AG09319 (cell line): ENCODE measurements around the gene SNRNP40.
"Not testable (repeated sequence)": the region's sequence is repeated elsewhere in the genome, so short reads cannot be mapped to it uniquely, and the experiment has no call there.

Experiments
- DNase-seq: peaks from one replicate; pipeline ENCODE4 v3.0.0-alpha.2; 2010; ENCODE audit warnings: low read depth; ENCODE audit errors: extremely low read depth
- TF ChIP-seq, protein P1 (sequence below): IDR thresholded peaks from 2 replicates; pipeline ENCODE4 v1.5.1; 2011; ENCODE audit warnings: low read depth, mild to moderate bottlenecking, inconsistent platforms, low read length, moderate library complexity

The SNRNP40 gene

DNA sequence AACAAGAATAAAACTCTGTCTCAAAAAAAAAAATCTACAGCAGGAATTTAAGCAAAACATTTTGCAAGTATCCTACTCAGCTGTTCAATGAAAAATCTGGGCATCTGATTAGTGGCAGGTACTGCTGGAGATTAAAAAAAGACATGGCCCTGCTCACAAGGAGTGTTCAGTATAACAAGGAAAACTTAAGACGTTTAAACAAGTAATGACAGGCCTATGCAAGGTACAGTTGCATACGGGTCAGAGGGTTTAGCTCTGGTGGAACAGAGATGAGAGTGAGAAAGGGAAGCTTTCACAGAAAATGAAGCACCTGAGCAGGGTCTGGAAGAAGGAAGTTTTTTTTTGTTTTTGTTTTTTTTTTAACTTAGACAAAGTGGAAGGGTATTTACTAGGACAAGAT is 23.0 kb downstream of the SNRNP40 start:
- no peak for DNase-seq
- TF ChIP-seq, protein P1, sequence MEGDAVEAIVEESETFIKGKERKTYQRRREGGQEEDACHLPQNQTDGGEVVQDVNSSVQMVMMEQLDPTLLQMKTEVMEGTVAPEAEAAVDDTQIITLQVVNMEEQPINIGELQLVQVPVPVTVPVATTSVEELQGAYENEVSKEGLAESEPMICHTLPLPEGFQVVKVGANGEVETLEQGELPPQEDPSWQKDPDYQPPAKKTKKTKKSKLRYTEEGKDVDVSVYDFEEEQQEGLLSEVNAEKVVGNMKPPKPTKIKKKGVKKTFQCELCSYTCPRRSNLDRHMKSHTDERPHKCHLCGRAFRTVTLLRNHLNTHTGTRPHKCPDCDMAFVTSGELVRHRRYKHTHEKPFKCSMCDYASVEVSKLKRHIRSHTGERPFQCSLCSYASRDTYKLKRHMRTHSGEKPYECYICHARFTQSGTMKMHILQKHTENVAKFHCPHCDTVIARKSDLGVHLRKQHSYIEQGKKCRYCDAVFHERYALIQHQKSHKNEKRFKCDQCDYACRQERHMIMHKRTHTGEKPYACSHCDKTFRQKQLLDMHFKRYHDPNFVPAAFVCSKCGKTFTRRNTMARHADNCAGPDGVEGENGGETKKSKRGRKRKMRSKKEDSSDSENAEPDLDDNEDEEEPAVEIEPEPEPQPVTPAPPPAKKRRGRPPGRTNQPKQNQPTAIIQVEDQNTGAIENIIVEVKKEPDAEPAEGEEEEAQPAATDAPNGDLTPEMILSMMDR = no peak

DNA sequence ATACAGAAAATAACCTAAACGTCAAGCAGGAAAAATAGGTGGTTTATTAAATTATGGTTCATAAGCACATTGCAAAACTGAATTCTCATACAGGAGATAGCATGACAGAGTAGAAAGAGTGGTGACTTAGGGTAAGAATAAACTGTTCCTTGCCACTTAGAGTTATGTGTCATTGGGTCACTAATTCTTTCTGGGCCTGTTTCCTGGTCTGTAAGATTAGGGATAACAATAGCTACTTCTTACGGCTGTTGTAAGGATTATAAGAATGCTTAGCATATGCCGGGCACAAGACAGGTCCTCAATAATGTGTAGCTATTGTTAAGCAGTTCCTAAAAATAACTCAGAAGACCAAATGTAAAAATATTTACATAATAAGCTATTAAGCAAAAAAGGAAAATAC is 24.2 kb downstream of the SNRNP40 start:
- DNase-seq = no peak
- TF ChIP-seq, protein P1 = no peak

DNA sequence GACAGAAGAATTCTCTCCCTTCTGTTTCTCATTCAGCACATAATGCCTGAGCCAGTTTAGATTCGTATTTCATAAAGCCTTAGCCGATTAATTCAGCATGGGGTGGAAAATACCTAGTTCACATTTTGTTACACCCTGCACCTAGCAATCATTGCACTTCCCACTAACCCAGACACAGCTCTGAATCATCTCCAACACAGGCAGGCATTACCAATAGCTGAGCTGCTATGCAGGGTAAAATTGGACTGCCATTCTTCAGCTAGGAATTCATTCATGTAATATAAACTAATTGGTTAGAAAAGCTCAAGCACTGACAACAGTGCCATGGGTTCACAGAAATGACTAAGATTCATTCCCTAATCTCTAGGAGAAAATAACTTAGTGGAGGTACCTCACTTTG is 30.0 kb downstream of the SNRNP40 start:
- TF ChIP-seq, protein P1 = no peak
- DNase-seq = no peak

DNA sequence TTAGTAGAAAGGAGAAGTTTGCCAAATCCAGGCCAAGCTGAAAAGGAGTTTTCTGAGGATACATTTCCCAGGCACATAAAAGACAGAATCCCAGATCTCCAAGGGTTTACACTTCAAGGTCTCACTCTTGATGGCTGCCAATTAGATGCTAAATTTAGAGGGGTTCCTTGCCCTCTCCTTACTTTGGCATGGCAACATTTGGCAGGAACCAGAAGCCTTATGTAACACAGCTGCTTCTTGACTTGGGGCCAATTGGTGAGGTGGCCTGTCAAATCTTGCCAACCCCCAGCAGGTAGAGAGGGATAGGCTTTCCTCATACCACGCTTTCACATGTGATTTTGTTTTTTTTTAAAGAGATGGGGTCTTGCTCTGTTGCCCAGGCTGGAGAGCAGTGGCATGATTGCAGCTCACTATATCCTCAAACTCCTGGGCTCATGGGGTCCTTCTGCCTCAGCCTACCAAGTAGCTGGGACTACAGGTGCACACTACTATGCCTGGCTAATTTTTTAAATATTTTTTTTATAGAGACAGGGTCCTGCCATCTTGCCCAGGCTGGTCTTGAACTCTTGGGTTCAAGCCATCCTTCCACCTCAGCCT is 31.7 kb downstream of the SNRNP40 start:
- TF ChIP-seq, protein P1 = no peak
- DNase-seq = no peak

DNA sequence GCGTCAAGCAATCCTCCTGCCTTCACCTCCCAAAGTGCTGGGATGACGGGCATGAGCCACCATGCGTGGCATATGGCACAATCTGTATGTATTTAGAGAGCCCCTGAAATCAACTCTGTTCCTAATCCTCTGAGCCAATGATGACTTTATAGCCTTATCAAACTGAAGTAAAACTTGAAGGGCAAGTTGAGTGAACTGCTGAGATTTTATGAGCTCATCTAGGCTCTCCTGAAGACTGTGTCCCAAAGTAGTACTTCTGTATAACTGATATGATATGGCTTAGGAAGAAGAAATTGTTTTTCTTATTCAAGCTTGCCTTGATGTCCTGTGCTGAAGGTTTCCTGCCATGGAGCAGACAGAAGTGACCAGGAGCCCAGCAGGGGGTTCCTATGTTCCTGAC is 33.2 kb downstream of the SNRNP40 start:
- TF ChIP-seq, protein P1 = no peak
- no peak for DNase-seq

DNA sequence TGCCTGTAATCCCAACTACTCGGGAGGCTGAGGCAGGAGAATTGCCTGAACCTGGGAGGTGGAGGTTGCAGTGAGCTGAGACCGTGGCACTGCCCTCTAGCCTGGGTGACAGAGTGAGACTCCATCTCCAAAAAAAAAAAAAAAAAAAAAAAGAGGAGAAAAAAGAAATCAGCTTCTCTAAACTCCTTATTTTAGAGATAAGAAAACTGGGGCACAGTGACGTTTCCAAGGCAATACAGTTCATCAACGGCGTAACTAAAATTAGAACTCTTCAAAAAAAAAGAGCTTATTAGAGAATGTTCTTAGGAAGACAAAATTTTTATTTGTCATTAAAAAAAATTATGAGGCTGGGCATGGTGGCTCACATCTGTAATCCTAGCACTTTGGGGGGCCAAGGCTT is 34.2 kb downstream of the SNRNP40 start:
- not testable (repeated sequence) for DNase-seq

DNA sequence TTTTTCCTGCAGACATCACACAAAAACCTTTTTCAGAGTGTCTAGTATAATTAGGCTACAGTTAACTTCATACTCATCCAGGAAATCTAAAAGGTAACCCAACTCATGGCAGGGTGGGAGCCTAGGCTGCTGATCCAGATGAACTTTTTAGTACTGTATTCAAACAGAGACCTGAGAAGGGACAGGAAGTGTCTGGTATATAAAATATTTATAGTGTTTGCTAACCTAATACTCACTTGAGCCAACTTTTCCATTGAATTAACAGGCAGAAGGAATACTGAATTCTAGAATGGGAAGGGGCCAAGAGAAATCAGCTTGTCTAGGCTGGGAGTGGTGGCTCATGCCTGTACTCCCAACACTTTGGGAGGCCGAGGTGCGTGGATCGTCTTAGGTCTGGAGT is 34.7 kb downstream of the SNRNP40 start:
- TF ChIP-seq, protein P1 = no peak
- DNase-seq = no peak

DNA sequence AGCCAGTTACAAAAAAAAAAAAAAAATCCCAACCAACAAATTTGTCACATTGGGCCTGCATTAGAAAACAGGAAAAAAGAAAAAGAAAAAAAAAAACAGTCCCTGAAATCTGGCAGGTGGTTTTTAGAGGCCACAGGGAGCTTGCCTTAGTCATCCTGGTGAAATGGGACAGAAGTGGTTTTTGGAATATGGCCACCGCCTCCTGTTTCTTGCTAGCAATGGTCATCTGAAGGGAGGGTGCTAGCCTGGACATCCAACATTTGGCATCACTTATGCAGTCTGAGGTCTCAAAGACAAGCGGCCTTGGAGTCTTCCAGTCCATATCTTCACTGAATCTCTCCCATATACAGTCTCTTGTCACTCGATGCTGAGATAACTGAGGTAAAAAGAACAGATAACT is 36.8 kb downstream of the SNRNP40 start:
- DNase-seq = no peak
- TF ChIP-seq, protein P1 = no peak
